ENCODE measurements around the gene L1CAM.
A peak's percentile ranks its signal among the peaks of the same experiment; 100 is the strongest.

The L1CAM gene

GRCh38 chrX:153901753-153902140 lies 15.8 kb upstream of the L1CAM start:
- DNase-seq, result no peak

GRCh38 chrX:153900831-153901752 lies 15.1 kb upstream of the L1CAM start:
- DNase-seq, result no peak

- no peak for DNase-seq
These were observed 11.9 kb upstream of the L1CAM start for GRCh38 chrX:153897899-153898298.

- peak; percentile 80 for DNase-seq
These were observed 3.1 kb upstream of the L1CAM start for GRCh38 chrX:153889123-153889522.

- DNase-seq, result no peak
These were observed 2.4 kb upstream of the L1CAM start for GRCh38 chrX:153888344-153888743.

GRCh38 chrX:153887385-153887784 lies 1.4 kb upstream of the L1CAM start:
- no peak for DNase-seq

- DNase-seq, result no peak
These were observed 942 bp upstream of the L1CAM start for GRCh38 chrX:153886915-153887314.

- no peak for DNase-seq
These were observed 675 bp downstream of the L1CAM start for GRCh38 chrX:153885208-153885787.

GRCh38 chrX:153884590-153884989 lies 1.4 kb downstream of the L1CAM start:
- DNase-seq, result no peak

- no peak for DNase-seq
These were observed 1.8 kb downstream of the L1CAM start for GRCh38 chrX:153884136-153884535.

GRCh38 chrX:153883163-153883843 lies 2.7 kb downstream of the L1CAM start:
- no peak for DNase-seq

- DNase-seq, result no peak
These were observed 3.4 kb downstream of the L1CAM start for GRCh38 chrX:153882557-153882956.

- DNase-seq, result no peak
These were observed 3.9 kb downstream of the L1CAM start for GRCh38 chrX:153882086-153882498.

GRCh38 chrX:153881281-153881680 lies 4.7 kb downstream of the L1CAM start:
- DNase-seq, result no peak

GRCh38 chrX:153880440-153880815 lies 5.5 kb downstream of the L1CAM start:
- DNase-seq, result no peak

GRCh38 chrX:153879741-153880439 lies 6.1 kb downstream of the L1CAM start:
- no peak for DNase-seq

- no peak for DNase-seq
These were observed 6.9 kb downstream of the L1CAM start for GRCh38 chrX:153878969-153879653.

GRCh38 chrX:153878345-153878744 lies 7.6 kb downstream of the L1CAM start:
- DNase-seq, result no peak

GRCh38 chrX:153877571-153878261 lies 8.3 kb downstream of the L1CAM start:
- DNase-seq, result no peak

GRCh38 chrX:153876112-153876491 lies 9.9 kb downstream of the L1CAM start:
- DNase-seq, result no peak

- no peak for DNase-seq
These were observed 10.4 kb downstream of the L1CAM start for GRCh38 chrX:153875391-153876111.
